Adrenal gland (tissue), 12 donors: Measurements from ENCODE around the gene RASSF5. TPM values are rescaled to one million over a fixed set of nuclear protein-coding genes. Genes with fewer than 3 reads are reported as not detected.

ENCODE experiments used
- DNase-seq, 7 donors: peaks; one replicate each; pipeline ENCODE4 v3.0.0-alpha.2; 2019 to 2020
- H3K27ac ChIP-seq, 5 donors: fragments of 200-600 bp; sonication (generic) in 4 of 5; 1 replicate in 3 of 5; 2 replicates in 2 of 5; pipeline versions ENCODE4 v1.5.1 to v1.8.0; 2016 to 2020; ENCODE audit warnings: mild to moderate bottlenecking in 1 of 5
- H3K27me3 ChIP-seq: fragments of 200-600 bp; 2 replicates; pipeline ENCODE4 v1.8.0; 2021
- H3K36me3 ChIP-seq, 2 donors: fragments of 200-600 bp; replicated peaks in 1 of 2; 1 replicate in 1 of 2; 2 replicates in 1 of 2; pipeline versions ENCODE4 v1.5.1 to v1.8.0; 2018 to 2022
- H3K4me1 ChIP-seq, 2 donors: fragments of 200-600 bp; replicated peaks in 1 of 2; 1 replicate in 1 of 2; 2 replicates in 1 of 2; pipeline versions ENCODE4 v1.5.1 to v1.8.0; 2018 to 2021
- H3K4me3 ChIP-seq, 4 donors: fragments of 200-600 bp; sonication (generic) in 3 of 4; one replicate each; pipeline ENCODE4 v1.5.1; 2016 to 2018
- H3K9me3 ChIP-seq, 3 donors: fragments of 200-600 bp; sonication (generic) in 1 of 3; replicated peaks in 1 of 3; 1 replicate in 2 of 3; 2 replicates in 1 of 3; pipeline versions ENCODE4 v1.5.1 to v1.8.0; 2016 to 2021
- CTCF ChIP-seq, 6 experiments: fragments of 450-650 bp in 4 of 6; fragments of 200-600 bp in 2 of 6; sonication (generic) in 1 of 6; IDR thresholded peaks; 1 replicate in 5 of 6; 2 replicates in 1 of 6; pipeline versions ENCODE4 v1.5.1 to v1.8.0; 2016 to 2021; ENCODE audit warnings: antibody characterized with exemption in 6 of 6, mild to moderate bottlenecking in 2 of 6, moderate library complexity in 1 of 6
- POLR2A ChIP-seq, 2 donors: fragments of 450-650 bp; IDR thresholded peaks; one replicate each; pipeline ENCODE4 v1.6.1; 2017; ENCODE audit warnings: antibody characterized with exemption in 2 of 2, mild to moderate bottlenecking in 2 of 2, moderate library complexity in 1 of 2
- WGBS, 4 donors: extraction: QIAGEN DNeasy Blood & Tissue Kit in 2 of 4; methylation state at CpG; one replicate each; pipeline versions ENCODE4 v1.1.5 to v1.1.7; 2013 to 2017; 5-methylcytosine and 5-hydroxymethylcytosine counted together
- intact Hi-C, 2 donors: fragments of 100-400 bp; cut with DNase I; formaldehyde crosslinking; loops; one replicate each; pipeline versions ENCODE4 v1.14.1 to v1.15.0; 2022 to 2023
- polyA plus RNA-seq, 3 donors: library from polyadenylated mRNA; stranded (reverse); fragments of 200-250 nt in 2 of 3; fragments of 350-450 nt in 1 of 3; fragmentation: Illumina TruSeq in 1 of 3; extraction: RNeasy Lipid Tissue Mini Kit (QIAGEN cat#74804) in 1 of 3; gene quantifications; one replicate each; pipeline ENCODE4 v1.2.3, GENCODE V29; 2013 to 2014
- total RNA-seq, 9 donors: library from RNA; depleted of rRNA in 4 of 9; stranded (reverse); fragments of >200 nt in 4 of 9; fragments of 120-200 nt in 1 of 9; fragmentation: NEBNext Ultra II Directional in 1 of 9; extraction: Animal tissue kit (Norgen Biotek cat#: 25700) in 1 of 9; gene quantifications; one replicate each; pipeline versions ENCODE4 v1.1.0 to v1.2.4, GENCODE V29; 2013 to 2023
- donor health status: healthy with polysubstance abuse.
- donor health status: Bipolar disorder and iron deficiency.
- donor health status: DM: yes; HTN: yes; CAD: no.
- donor health status: DM: no; HTN: no; CAD: no.
- donor health status: DM: no; HTN: no; CAD: no.
- donor health status: DM: yes; HTN: yes; CAD: no.

RASSF5 gene
- total and polyA plus RNA-seq, 12 donors = 7.1 to 57.9 (median 27.0) TPM

DNA sequence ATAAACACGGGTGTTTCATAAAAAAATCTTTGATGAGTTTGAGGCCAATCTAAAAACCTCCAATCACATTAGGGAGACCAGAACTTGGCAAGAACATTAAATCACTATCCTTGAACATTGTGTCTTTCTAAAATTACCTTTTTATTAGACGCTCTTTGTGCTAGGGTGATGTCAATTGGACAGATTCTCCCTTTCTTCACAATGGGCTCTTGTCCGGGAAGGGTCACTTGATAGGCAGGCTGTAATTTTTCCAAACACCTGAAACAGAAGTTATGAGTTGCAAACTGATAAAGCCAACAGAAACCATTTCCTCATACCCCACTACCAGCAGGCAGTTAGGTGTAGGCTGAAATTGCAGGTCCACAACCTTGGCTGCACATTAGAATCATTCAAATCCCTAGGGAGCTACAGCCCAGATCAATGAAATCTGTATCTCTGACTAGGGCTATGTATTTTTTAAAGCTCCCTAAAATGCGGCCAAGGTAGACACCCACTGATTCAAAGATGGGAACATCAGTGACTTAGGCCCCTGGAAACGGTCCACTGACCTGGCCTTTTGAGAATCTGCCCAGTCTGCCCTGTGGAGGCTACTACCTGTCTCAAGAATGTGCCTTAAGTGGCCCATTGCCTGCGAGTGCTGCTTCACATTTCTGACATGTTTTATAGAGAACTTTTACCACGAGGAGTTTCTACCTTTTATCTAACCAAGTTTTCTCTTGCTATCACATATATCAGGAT, 88.4 kb downstream of the RASSF5 start:
- H3K4me3 ChIP-seq = no peak overlapping the region
- H3K9me3 ChIP-seq = no peaks in the 10 kb centered on the region
- H3K4me1 ChIP-seq = peaks cover 12 to 16% of the 10 kb centered on the region in 2 donors
- intact Hi-C loops = no loop called here
- peaks cover 0 to 74% of the 10 kb centered on the region in 2 donors for H3K36me3 ChIP-seq
- 71 to 75% (median 73%) methylated on average over 7 of the region's 7 CpGs for WGBS, 4 donors
- no peak for TF ChIP-seq POLR2A (IDR thresholded peaks at IDR 0.05)
- TF ChIP-seq CTCF (IDR thresholded peaks at IDR 0.05) = no peak
- no peaks in the 10 kb centered on the region for H3K27me3 ChIP-seq
- H3K27ac ChIP-seq = no peak overlapping the region
- no peak for DNase-seq

DNA sequence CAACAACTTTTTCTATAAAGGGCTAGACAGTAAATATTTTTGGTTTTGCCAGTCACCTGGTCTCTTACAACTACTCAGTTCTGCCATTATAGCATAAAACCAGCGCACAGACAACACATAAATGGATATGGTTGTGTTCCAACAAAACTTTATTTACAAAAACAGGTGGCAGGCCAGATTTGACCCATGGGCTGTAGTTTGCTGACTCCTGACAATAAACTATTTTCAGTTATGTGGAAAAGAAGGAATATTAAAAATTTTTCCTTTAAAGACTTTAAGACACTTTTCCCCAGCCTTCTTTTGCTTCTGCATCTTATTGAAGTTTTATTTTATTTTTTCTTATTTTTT, 89.0 kb downstream of the RASSF5 start:
- H3K27ac ChIP-seq = no peak overlapping the region
- no peaks in the 10 kb centered on the region for H3K9me3 ChIP-seq
- H3K4me3 ChIP-seq = no peak overlapping the region
- no peak for DNase-seq
- H3K36me3 ChIP-seq = peaks cover 0 to 78% of the 10 kb centered on the region in 2 donors
- H3K27me3 ChIP-seq = no peaks in the 10 kb centered on the region
- WGBS, 4 donors = 97 to 100% (median 98%) methylated on average over 1 of the region's 1 CpG
- intact Hi-C loops = no loop called here
- peaks cover 7 to 10% of the 10 kb centered on the region in 2 donors for H3K4me1 ChIP-seq
- no peak for TF ChIP-seq POLR2A (IDR thresholded peaks at IDR 0.05)

DNA sequence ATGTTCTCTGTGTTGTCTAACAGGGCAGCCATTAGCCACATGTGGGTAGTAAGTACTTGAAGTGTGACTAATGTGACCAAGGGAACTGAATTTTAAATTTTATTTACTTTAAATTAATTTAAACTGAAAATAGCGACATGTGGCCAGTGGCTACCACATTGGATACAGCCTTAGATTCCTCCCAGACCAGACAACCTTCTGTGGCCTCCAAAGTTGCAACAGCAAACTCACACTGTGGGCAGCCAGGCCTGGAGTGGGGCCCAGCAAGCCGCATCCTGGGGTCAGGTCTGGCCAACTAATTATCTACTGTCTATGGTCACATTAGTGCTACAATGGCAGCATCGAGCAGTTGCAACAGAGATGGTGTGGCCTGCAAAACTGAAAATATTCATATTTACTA, 93.2 kb downstream of the RASSF5 start:
- no peaks in the 10 kb centered on the region for H3K4me1 ChIP-seq
- H3K4me3 ChIP-seq = no peak overlapping the region
- peaks cover 0 to 88% of the 10 kb centered on the region in 2 donors for H3K36me3 ChIP-seq
- peak in 1 of 7 donors; percentile 68 for DNase-seq
- intact Hi-C loops = no loop called here
- no peak overlapping the region for H3K27ac ChIP-seq
- 78 to 96% (median 86%) methylated on average over 3 of the region's 3 CpGs for WGBS, 4 donors
- no peaks in the 10 kb centered on the region for H3K27me3 ChIP-seq
- no peaks in the 10 kb centered on the region for H3K9me3 ChIP-seq
- TF ChIP-seq POLR2A (IDR thresholded peaks at IDR 0.05) (no peak), CTCF (IDR thresholded peaks at IDR 0.05) (no peak)

DNA sequence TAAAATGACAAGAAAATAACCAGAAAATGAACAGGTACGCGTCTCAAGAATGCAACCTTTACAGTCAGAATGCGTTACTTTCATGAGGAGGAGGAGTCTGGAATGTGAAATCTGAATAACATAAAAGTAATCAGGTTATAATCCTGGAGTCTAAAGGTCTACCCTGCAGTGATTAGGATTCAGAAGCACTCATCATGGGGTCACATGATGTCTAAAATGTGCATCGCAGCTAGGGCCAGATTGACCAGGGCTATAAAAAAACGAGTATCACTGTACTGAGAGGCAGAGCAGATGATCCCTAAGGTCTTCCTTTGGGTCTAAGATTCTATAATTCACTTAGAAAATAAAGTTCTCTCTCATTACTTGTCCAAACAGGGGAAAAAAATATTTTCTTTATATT, 97.5 kb downstream of the RASSF5 start:
- peaks cover 0 to 87% of the 10 kb centered on the region in 2 donors for H3K36me3 ChIP-seq
- intact Hi-C loops = no loop called here
- no peaks in the 10 kb centered on the region for H3K9me3 ChIP-seq
- TF ChIP-seq CTCF (IDR thresholded peaks at IDR 0.05) (no peak), POLR2A (IDR thresholded peaks at IDR 0.05) (no peak)
- H3K4me3 ChIP-seq = no peak overlapping the region
- no peak for DNase-seq
- H3K27me3 ChIP-seq = no peaks in the 10 kb centered on the region
- no peaks in the 10 kb centered on the region for H3K4me1 ChIP-seq
- H3K27ac ChIP-seq = no peak overlapping the region
- 86 to 92% (median 91%) methylated on average over 5 of the region's 5 CpGs for WGBS, 4 donors

- Histone ChIP-seq H3K27me3 (no peaks in the 10 kb centered on the region), H3K4me1 (peaks cover 6 to 11% of the 10 kb centered on the region in 2 donors), H3K4me3 (no peak overlapping the region), H3K36me3 (peaks cover 0 to 70% of the 10 kb centered on the region in 2 donors), H3K9me3 (no peaks in the 10 kb centered on the region), H3K27ac (no peak overlapping the region)
- TF ChIP-seq POLR2A (IDR thresholded peaks at IDR 0.05) = no peak
- TF ChIP-seq CTCF (IDR thresholded peaks at IDR 0.05) = peak; percentile 12 to 49 (median 31)
- intact Hi-C loops = no loop called here
- 51 to 62% (median 59%) methylated on average over 3 of the region's 3 CpGs for WGBS, 4 donors
- DNase-seq = no peak
Measured at GRCh38 chr1:206606867-206607266, 99.5 kb downstream of the RASSF5 start.
